Ecto neural progenitor cell (in vitro differentiated cells): ENCODE measurements around the gene PPP6R2.

Source experiments
- DNase-seq: peaks from one replicate; pipeline ENCODE4 v3.0.0-alpha.2; 2018; ENCODE audit warnings: low spot score

The PPP6R2 gene

DNA sequence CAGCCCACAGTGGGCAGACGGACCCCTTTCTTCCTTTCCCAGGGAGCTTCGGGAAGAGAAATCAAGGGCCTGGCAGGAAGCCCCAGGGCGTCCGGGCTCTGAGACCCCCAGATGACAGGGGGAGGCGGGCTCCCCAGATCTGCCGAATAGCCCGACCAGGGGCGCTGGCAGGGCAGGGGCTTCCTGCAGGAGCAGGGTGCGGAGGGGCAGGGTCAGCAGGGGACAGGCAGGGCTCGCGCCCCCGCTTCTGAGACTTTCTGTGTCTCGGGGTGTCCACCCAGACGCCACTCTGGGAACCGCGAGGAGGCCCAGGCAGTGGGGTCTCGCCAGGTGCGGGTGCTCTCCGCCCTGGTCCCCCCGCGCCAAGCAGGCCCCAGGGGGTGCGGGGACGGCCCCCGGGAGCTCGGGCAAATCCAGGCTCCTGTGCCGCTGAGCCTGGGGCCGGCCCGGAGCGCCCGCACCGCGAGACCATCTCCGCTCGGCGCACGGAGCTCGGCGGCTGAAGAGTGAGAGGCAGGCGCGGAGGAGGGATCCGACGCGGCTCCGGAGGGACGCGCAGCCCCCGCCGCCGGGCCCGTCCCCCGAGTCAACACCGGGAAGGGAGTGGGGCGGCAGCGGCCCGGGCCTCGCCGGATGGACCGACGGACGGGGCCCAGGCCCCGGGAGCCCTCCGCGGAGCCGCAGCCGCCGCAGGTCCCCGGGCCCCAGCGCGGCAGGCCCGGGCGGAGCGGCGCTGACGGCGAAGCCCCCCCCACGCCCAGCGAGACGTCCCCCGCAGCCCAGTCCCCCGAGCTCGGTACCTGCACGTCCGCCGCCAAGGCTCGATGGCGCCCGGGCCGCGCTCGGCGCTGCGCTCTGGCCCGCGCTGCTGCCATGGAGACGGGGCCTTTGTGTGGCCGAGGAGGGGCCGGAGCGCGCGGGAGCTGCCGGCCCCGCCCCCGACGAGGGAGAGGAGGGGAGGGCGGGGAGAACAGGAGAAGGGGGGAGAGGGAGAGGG, 36.1 kb upstream of the PPP6R2 start, which contains the start of gene PLXNB2:
PLXNB2 (minus strand) TSS at position 894 of the 997 bp plus-strand sequence. CDS start 17,062 bp downstream, outside the sequence.
- peak; percentile 85 for DNase-seq

DNA sequence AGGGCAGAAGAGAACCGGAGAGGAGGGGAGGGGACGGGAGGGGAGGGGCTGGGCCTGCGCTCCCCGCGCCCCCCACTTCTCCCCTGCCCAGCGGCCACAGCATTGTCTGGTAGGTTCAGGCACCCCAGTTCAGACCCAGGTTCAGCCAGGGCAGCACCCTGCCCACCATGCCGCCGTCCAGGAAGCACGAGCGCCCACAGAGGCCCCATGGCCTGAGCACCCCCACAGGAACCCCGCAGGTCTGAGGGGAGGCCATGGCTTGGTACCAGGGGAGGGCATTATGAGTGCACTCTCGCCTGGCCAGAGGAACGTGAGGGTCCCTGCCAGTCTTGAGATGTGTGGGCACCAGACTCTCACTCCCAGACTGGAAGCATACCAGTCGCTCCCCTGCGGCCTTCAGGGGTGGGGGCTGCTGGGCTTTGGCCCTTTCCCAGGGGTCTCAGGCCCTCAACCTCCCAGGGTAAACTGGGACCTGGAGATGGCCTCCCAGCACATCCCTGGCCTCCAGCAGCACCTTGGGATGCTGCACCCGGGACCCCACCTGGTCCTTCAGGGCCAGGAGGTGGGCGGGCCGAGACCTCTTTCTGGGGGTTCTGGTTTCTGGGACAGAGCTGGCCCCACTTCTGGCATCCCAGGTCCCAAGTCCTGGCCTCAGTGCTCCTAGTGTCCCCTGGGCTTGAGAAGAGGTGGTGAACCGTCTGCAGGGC, 35.1 kb upstream of the PPP6R2 start:
- DNase-seq = no peak

DNA sequence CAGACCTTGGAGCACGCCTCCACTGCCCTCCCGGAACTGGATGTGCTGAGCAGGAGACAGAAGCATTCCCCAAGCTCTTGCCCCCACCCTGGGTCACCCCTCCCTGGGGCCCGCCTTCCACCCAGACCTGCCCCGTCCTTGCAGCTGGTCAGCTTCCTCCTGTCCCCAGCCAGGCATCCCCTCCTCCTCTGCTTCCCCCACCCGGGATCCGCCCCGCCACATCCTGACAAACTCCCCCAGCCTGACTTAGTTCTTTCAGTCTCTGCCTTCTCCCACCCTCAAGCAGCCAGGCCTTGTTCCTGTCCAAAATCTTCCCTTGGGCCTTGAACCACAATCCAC, 34.6 kb upstream of the PPP6R2 start:
- DNase-seq = peak; percentile 72

DNA sequence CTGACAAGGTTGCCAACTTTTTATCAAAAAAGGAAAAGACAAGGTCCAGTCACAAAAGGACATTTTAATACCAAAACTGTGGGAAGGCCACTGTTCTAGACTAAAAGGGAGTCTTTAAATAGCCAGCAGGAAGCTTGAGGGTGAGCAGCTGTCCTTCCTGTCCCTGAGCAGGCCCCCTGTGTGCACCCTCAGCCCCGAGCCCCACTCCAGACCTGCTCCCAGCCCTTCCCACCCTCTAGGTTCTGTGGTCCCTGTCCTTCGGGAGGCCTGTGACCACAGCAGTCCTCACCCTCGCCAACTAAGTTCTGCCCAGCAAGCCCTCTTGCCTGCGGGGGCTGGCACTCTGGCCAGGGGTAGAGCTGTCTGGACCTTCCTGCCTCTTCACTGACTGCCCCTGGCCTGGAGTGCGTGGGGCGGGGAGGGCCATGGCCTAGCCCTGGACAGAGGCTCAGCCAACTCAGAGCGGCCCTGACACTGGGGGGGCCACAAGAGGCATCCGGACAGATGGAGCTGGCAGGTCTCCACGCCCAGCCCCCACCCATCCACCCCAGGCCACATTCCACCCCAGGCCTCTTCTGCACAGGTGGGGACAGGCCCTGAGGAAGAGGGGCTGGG, 34.0 kb upstream of the PPP6R2 start:
- no peak for DNase-seq

DNA sequence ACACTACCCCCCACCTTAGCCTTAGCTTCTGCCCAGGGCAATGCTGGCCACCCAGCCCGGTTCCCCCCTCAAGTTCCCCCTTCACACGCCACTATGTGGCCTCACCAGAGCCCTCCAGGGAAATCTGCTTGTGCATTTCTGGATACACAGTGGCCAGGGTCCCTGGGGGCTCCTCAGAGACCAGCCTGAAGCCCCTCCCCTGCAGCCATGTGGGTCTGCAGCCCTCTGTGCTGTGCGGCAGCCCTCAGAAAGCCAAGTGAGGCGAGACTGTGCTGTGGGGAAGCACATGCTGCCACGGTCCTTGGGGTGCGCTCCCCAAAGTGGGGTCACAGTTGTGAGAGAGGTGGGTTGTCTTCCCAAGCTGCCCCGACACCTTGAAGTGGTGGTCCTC, 33.5 kb upstream of the PPP6R2 start:
- DNase-seq = no peak

DNA sequence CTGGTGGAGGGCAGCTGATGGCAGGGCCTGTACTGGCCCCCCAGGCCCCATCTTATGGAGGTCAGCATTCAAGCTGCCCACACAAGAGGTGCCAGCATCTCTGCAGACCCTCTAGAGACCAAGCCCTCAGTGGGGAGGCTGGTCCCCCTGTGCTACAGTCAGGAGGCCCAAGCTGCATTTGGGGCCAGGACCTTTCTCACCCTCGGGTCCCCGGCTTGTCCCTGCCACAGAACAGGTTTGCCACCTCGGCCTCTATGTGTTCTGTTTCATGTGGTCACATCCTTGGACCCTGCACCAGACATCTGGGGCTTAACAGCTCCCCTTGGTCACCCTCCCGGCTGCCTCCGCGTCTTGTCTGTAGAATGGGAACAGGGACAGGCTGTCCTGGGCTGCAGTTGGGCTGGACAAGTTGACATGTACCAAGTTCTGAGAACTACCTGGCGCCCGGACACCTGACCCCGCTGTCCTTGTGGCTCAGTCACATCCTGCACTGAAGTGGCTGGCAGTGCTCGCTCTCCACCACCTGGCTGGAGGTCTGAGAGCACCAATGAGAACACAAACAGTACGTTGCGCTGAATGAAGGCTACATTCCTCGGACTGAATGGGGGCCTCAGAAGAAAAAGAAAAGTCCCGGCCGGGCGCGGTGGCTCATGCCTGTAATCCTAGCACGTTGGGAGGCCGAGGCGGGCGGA, 33.0 kb upstream of the PPP6R2 start:
- DNase-seq = no peak

DNA sequence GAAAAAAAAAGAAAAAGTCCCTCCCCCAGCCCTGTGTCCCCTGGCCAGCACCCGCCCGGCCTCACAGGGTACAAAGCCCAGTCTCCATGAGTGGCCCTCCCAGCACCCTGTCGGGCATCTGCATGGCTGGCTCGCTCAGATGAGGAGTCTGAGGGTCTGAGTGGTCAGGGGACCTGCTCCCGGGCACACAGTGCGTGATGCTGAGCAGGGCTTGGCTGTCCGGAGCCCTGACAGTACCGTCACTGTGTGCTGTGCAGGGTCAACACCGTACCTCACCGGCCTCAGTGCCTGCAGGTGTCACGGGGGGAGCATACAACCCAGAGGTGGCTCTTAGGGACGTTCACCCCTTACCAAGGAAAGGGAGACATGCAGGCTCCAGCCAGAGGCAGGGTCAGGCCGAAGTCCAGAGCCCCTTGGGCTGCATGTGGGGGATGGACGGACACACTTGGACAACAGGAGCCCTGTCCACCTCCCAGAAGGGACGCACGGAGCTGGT, 32.1 kb upstream of the PPP6R2 start:
- no peak for DNase-seq

DNA sequence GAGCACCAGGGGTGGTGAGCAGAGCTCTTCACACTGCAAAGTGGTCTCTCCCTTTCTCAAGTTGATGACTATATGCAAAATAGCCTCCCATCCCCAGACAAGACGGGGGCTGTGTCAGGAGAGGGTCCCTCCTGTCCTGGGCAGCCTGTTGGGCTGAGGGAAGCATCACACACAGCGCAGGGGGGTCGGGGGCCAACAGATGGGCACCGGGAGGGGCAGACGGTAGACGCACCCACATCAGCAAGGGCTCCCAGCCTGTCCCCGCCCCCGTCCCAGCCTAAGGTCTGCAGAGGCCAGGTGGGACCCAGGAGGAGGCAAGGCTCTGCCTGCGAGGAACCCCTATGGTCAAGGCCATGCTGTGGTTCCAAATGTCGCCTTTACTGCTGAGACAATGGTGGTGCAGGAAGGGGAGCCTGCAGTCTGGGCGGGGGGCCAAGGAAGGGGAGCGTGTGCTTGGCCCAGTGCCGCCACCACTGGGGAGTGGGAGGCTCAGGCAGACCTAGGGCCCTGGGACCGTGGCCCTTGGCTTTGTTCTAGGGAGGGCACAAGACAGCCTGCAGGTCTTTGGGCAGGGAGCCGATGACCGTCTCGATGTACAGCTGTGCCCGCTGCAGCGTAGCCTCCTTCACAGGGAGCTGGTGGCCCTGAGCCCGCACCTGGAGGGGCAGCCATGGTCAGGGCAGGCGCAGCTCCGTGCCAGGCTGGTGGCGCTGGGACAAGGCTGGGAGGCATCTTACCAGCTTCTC, 31.3 kb upstream of the PPP6R2 start:
- DNase-seq = no peak

DNA sequence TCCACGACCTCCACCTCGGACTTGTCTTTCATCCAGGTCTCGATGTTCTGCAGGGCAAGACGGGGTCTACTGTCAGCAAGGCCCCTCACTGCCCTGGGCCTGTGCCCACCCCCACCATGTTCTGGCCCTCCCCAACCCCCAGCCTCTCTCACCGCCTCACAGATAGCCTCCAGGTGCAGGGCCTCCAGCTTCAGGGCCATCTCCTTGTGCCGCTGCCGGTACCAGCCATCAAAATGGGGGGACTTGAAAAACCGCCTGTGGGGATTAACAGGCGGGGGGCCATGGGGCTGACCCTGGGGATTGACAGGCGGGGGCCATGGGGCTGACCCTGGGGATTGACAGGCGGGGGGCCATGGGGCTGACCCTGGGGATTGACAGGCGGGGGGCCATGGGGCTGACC, 30.8 kb upstream of the PPP6R2 start:
- DNase-seq = no peak

DNA sequence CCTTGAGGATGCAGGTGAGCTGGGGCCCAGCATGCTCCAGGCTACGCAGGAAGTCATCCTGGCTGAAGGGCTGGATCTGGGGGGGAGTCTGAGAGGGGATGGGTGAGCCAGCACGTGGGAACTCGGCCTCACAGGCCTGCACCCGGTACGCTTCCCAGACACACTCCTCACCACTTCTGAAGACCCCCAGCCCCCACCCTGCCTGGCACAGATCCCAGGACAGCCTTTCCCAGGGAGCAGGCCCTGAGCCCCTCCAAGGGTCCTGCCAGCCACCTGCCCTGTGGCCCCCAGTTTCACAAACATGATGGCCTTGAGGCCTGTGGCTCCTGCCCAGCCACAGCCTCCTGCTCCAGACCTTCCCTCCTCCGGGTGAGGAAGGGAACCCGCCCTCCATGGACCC, 30.1 kb upstream of the PPP6R2 start:
- DNase-seq = no peak

DNA sequence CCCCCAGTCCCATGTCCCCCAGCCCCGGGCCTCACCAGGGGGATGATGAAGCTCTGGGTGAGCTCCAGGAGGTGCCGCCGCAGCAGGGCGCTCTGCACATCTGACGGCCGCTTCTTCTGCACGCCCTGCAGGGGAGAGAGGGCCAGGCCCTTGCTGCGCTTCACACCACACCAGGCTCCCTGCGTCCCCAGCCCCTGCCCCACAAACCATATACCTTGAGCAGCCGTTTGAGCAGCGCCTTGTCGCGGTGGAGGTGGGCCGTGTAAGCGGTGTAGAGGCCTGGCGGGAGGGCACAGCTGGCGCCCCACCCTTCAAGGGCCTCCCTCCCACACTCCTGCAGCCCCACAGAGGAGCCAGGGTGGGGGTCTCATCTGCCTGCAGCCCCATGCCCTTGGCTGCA, 29.5 kb upstream of the PPP6R2 start:
- no peak for DNase-seq

DNA sequence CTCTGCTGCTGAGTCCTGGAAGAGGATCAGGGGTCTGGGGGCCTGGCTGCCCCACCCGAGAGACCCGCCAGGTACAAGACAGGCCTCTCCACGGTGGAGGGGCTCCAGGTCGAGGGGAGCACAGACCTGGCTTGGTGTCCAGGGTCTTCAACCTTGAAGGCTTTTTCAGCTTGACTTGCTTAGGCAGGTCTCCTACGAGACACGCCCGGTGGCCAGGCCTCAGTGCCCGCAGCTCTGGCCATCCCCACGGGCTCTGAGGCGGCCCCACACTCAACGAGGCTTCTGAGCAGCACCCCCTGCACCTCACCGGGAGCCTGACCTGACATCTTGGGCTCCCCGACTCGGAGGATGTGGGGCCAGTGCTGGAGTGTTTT, 29.1 kb upstream of the PPP6R2 start:
- no peak for DNase-seq

DNA sequence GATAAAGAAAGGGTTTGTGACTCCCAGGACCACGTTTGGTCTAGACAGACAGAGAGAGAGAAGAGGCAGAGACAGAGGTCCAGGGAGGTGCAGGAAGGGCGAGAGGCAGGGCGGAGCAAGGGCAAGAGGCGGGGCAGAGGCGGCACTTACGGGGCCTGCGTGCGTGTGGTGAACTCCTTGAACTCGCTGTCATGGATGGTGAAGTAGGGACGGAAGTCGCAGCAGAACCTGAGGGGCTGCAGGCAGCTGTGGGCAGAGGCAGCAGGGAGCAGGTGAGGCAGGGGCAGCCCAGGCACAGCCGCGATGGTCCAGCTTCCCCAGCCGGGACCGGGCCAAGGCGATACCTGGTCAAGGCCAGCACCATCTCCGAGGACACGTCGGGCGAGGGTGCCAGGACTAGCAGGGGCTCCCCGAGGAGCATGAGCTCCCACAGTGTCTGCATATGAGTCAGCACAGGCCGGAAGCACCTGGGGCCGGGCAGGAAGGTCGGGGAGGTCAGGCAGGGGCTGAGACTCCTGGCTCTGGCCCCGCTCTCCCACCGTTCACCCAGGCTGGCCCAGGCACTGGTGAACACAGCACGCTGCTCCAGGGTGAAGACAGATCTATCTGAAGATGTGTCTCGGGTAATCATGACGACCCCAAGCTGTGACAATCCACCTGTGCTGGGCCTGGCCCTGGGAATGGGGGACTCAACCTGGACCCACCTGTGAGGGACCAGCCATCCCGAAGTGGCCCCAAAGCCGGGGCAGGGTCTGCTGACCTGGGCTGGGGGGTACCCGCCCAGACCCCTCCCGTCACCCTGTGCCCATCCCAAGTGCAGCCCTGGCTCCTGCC, 28.5 kb upstream of the PPP6R2 start:
- no peak for DNase-seq

DNA sequence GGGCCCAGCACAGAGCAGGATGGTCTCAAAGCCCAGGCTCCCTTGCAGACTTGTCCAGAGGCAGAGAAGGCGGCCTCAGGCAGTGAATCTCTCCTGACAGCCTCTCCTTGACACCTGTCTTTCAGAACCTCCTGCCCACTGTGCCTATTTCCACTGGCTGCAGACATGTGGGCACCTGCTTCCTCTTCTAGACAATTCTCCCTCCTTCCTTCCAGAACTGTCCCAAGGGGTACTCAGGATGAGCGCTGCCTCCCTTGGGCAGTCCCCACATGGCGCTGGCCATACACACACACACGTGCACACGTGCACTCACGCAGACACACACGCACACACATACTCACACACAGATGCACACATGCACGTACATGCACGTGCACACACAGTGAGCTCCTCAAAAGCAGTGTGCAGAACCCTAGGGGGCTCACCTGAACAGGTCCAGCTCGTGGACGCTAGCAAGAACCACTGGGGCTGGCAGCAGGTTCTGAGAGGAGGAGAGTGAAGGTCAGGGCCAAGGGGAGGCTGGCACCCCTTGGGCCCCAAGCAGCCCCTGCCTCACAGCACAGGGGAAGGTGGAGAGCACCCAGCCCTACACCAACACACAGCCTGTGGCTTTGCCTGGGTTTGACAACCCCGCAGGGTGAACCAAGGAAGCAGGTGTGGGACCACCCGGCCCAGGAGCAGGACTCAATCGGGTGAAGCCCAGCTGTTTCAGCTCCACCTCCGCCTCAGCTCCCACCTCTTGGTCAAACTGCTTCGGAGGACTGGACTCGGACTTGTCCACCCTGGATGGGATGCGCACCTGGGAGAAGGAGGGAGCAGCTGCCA, 27.6 kb upstream of the PPP6R2 start:
- no peak for DNase-seq

DNA sequence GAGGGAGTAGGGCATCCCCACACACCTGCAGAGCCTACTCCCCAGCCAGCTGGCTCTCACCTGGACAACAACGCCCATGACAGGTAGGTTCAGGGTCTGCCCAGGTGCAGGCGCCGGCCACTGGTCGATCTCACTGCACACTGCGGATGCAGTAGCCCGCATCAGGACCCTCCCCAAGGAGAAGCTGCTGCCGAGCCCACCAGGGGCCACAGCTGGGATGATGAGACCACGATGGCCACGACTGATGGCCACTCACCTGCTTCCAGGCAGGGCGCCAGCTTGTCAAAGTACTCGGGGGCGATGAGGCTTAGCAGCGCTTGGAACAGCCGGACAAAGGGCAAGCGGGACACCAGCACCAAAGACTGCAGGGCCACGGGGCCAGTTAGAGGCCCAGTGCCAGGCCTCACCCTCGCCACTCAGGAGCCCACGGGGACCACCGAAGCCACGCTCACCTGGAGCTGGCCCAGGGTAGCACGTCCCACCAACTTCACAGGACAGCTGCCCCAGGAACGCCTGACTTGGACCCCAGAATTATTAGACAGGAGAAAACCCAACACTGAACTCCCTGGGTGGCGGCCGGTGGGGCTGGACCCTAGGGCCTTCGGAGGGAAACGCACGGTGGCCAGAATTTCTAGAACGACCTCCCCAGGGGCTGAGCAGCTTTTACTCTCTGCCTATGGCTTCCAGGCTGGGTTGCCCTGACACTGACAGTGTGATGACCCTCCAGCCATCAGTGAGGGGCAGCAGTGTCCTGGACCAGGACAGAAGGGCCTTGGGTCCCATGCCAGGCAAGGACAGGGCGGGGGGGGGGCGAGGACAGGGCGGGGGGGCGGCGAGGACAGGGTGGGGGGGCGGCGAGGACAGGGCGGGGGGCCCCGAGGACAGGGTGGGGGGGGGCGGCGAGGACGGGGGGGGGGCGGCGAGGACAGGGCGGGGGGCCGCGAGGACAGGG, 26.7 kb upstream of the PPP6R2 start:
- no peak for DNase-seq

DNA sequence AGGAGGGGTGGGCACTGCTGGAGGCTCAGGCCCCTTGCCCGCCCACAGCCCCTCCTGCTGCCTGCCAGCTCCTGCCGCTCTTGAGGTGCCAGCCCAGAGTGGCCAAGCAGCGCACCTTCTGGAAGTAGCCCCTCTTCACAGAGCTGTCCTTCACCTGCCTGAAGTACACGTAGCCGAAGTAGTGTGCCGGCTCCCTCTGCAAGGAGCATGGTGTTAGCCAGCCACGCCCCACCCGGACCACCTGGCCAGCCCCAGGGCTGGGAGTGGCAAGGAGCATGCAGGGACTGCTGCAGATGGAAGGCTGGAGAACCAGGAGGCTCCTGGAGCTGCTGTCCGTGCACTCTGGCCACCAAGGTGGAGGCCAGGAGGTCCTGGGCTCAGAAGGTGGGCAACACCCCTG, 25.9 kb upstream of the PPP6R2 start:
- DNase-seq = no peak

DNA sequence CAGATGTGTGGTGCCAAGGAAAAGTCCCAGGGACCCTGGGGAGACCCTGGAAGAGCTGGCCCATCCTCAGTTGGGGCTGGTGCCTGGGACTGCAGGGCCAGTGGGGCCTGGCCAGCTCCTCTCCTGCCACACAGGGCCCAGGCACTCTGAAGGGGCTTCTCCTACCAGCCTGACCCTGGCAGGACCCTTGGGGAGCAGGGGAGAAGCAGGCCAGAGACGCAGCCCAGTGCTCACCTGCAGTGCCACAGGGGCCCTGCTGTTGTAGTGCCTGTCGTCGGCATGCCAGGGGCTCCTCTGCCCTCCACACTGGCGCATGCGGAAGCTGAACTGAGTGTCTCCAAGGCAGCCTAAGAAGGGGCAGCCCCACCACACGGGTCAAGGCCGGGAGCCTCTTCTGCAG, 25.5 kb upstream of the PPP6R2 start:
- no peak for DNase-seq

DNA sequence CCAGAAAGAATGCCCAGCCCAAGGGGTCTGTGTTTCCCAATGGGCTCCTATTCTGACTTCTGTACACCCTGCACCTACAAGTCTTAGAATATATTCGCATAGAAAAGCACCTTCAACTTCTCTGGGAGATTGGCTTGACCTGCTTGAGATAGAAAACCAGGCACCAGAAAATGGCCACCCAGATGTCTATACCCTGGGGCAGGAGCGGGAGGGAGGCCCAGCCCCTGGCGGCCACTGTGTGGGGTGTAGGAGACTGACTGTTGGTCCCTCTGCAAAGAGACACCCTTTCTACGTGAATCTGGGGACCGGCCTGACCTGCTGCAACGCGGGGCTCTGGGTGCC, 24.8 kb upstream of the PPP6R2 start:
- DNase-seq = no peak
